Frontal cortex (tissue), 4 donors: ENCODE data around the gene DHRS12. TPM values are rescaled to one million over a fixed set of nuclear protein-coding genes. Genes with fewer than 3 reads are reported as not detected.

ENCODE experiments used
- DNase-seq, 2 donors: peaks; one replicate each; pipeline ENCODE4 v3.0.0; 2012; ENCODE audit warnings: low spot score in 2 of 2
- FAIRE-seq: peaks from 2 replicates; lab custom pipeline; 2012; peaks lifted over from hg19 to GRCh38; lab: Jason Lieb, UNC
- total RNA-seq: library from RNA; depleted of rRNA; stranded (reverse); fragments of >200 nt; gene quantifications from one replicate; pipeline ENCODE4 v1.2.3, GENCODE V29; 2014
- donor health status: control.
- donor health status: control.
- donor health status: control.

DHRS12 gene
- total RNA-seq, 1 donor from 2014 or later, result 7.3 TPM

DNA sequence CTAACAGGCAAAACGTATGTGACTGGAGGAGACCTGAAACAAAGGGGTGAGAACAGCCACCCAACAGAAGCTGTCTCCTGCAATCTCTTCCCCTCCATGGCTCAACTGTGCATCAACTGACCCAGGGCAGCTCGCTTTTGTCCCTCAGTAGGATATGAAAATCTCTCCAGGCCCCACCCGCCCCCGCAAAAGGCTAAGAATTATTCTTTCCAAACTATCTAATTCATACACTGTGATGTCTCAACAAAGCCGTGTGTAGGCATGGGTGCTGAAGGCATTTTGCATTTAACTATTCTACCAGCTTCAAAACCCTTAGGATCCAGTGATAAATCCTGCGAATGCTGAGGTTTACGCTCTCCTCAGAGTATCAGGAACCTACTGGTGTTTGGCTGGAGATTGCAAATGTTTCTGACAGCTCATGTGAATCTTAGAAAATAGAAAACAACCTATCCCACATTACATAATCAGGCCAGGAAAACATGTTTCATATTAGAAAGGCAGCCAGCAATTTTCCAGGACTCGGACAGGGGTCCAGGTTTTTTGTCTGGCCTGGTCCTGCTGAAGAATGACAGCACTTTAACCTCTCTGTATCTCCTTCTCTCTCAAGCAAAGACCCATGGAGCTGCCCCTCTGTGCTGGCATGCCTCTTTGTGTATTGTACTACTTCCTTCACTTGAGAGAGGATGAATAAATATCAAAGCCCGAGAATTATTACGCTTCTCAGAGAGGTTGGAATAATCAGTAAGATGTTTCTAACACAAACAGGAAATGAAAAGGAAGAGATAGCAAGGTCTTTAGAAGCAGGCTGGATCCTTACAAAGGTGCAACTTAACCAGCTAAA is 17.3 kb downstream of the DHRS12 start:
- FAIRE-seq (no peak), DNase-seq (no peak)

DNA sequence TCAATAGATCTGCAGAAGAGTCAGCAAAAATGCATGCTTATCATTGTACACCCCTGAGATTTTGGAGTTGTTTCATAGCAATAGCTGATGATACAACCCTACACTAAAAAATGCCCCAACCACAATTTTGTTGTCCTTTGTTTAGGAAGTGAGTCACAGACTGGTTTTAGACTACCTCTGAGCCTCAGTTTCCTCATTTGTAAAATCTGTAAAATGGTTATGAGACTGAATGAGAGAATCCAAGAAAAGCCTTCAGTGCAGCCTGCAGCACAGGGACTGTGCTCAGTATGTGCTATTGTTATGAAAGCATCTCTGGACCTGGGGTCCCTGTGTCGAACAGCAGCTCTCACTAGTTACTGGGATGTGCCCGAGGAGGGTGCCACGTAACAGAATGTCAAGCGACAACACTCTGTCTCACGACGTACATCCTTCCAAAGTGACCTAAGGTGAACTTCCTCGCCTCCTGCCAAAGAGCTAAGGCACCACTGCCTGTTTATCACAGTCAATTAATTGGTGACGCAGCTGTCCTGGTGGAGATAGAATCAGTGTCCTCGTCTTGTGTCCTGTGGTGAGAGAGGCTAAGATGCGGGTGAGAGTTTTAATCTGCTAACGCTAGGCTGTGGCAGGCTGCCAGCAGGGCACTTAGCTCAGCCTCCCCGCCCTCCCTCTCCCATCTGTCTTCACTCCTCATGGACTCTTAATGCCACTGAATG is 18.1 kb downstream of the DHRS12 start:
- FAIRE-seq (no peak), DNase-seq (peak in 1 of 2 donors; percentile 34)

DNA sequence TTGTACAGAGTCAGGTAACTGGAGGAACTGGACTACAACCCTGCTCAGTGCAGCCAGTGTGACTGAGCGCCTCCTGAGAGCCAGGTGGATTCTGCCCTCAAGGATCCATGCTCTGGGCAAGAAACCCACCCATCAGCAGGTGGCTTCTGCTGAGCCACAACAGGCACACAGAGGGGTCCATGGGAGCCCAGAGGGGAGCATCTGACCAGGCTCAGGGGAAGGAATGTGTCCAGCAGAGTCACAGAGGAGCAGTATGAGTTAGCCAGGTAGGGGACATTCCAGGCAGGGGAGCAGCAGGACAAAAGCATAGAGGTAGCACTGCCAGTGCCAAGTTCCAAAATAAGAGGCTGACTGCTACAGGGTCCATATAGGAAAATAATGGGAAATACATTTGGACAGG is 19.9 kb downstream of the DHRS12 start:
- DNase-seq (no peak), FAIRE-seq (no peak)

DNA sequence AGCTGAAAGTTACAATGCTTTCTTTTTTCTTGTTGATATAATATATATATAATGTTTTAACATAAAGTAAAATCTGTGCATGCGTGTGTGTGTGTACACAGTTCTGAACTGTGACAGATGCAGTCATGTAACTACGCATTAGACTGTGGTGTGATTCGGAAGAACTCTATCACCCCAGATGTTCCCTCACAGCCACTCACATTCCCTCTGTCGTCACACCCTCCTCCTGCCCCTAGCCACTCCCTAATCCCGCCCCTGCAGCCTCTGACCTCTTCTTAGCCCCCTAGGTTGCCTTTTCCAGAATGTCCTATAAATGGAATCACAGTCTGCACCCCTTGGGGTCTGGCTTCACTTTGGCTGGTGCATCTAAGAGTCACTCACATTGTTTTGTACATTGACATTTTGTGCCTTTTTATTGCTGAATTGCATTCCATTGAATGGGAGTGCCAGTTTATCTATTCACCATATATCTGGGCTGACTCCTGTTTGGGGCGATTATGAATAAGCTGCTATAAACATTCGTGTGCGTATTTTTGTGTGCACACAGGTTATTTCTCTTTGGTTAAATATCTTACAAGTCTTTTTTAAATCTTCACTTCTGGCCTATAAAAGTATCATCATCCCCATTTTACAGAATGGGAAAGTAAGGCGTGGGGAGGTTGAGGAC is 20.4 kb downstream of the DHRS12 start:
- FAIRE-seq, result no peak
- no peak for DNase-seq

DNA sequence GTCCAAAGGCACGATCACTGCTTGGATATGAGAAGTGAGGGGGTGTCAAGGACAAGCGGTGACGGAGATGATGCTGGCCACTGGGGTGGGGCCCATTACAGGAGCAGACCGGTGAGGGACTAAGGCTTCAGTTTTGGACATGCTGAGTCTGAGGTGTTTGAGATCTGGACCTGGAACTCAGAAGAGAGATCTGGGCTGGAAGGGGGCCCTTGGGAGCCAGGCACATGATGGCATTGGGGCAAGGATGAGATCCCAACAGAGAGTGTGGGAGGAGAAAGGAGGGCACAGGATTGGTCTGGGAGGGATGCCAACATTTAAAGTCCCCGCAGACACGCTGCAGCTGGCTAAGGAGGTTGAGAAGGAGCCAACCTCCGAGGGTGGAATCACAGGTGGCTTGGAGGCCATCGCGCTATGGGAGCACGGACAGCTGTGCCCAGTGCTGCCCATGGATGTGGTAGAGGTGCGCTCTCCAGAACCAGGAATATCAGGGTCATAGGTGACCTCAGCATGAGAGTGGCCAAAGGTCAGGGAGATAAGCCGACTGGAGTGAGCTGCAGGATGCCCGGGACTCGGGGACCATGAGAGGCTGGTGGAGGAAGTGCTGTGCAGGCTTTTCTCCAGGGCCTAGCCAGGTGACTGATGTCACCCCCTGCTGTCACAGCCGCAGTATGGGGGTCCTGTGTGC is 21.8 kb downstream of the DHRS12 start:
- DNase-seq, result no peak
- no peak for FAIRE-seq

DNA sequence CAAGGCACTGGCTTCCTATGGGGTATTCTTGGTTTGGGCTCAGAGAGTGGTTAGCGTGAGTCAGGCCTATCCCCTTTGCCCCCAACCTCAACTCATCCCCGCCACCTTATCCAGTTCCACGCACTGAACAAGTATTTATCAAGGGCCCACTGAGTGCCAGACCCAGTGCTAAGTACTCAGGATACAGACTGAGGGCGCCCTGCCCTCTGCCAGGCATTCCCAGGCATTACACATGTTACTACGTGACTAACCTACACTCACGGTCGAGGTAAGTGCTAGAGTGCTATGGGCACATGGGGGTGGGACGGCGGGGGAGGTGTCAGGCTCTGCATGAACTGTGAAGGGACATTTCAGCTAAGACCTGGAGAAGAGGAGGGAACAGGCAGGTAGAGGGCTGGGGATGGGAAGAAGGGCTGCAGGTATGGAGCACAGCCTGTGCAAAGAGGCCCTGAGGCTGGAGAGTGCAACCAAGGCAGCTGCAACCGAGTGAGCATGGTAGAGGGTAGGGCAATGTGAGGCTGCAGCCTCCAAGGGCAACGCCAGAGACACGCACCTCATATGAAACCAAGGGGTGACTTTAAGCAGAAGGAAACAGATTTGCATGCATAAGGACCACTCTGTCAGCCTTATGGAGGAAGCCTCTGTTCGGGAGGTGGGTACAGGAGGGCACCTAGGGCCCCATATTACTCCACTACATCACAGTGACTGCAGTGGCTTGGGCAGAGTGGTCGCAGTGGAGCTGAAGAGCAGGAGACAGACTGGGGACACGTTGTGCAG is 22.5 kb downstream of the DHRS12 start:
- FAIRE-seq, result no peak
- no peak for DNase-seq

DNA sequence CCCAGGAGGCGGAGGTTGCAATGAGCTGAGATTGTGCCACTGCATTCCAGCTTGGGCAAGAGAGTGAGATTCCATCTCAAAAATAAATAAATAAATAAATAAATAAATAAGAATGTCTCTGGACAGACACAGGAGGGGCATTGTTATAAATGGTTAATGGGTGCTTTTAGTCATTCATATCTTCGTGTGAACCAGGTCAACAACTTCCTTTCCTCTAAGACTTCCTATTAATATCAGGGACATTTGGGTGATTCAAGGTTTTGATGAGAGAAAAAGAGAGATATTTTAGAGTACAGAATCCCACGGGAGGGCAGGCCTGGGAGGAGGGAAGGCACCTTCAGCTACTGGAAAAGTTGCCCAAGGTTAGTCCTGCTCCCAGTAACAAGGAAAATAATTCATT is 23.9 kb downstream of the DHRS12 start:
- FAIRE-seq, result no peak
- DNase-seq, result no peak

DNA sequence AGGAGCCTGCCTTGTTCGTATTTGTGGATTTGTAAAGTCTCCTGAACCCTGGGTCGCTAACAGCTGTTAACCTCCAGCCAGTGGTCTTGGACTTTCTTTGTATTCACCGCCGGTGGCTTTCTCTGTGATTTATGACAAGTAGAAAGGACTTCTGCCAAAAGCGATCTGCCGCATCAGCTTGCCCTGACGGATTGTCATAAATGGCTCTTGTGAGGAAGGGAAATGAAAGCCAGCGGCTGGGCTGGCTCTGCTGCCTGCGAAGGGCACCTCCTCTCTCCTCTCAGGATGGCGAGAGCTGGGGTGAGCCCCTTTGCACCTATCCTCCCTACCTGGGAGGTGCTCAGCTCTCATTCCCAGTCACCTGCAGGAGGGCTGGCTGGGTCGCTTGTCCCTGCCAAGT is 25.6 kb downstream of the DHRS12 start:
- FAIRE-seq (no peak), DNase-seq (no peak)

DNA sequence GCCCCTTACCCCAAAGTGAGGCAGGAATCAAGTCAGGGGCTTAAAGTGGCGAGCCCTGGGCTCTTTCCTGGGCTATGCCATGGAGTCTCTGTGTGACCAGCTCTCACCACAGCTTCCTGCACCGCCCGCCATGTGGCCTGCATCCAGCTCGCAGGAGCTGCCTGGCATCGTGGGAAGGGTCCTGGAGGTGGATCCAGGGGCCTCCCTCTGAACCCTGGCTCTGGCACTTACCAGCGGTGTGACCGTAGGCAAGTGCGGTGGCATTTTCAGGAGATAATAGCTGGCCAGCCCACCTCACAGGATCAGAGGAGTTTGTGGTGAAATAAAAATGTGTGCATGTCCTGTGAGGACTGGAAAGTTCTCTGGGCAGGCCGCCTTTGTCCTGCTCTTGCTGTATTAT is 26.0 kb downstream of the DHRS12 start:
- FAIRE-seq, result no peak
- DNase-seq, result no peak

DNA sequence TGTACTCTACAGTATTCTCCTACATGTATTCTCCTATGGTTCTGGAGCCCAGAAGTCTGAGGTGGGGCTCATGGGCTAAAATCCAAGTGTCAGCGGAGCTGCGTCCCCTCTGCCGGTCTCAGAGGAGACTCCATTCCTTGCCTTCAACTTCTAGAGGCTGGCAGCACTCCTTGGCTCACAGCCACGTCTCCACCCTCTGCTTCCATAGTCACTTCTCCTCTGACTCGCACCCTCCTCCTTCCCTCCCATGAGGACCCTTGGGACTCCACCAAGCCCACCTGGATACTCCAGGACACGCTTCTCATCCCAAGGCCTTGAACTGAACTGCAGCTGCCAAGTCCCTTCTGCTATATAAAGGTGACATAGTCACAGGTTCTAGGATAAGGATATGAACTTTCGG is 27.8 kb downstream of the DHRS12 start:
- DNase-seq (no peak), FAIRE-seq (no peak)

DNA sequence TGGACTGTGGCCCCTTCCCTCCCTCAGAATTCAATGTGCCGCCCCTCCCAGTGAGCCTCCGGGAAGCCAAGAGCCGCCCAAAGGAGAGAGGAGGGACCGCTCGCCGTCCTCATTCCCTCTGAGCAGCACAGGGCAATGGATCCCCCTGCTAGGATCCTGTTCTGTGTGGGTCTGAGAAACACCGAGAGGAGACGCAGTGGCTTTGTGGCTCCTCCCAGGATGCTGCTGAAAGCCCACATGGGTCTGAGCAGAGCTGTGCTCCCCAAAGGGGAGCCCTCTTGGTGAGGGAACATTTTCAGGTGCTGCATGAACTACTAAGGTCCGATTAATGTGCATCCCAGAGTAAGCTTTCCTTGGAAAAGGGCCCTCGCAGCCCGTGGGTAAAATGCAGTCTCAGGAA is 30.4 kb downstream of the DHRS12 start:
- no peak for FAIRE-seq
- no peak for DNase-seq

DNA sequence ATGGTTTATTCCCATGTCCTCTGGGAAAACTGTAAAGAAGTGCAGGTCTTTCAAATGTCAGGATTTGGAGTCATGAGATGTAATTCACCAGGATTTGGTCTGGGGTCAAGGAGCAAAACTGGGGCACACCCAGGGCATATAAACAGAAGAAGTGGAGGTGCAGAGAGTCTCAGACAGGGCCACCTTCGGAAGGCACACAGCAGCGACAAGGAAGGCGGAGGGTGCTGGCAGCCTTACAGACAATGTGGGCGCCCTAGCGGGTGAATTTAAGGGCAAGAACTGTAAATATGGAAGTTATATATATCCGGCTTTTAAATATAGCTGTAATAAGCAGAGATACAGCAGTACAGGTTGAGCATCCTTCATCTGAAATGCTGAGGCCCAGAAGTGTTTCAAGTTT is 31.2 kb downstream of the DHRS12 start:
- FAIRE-seq (no peak), DNase-seq (no peak)

DNA sequence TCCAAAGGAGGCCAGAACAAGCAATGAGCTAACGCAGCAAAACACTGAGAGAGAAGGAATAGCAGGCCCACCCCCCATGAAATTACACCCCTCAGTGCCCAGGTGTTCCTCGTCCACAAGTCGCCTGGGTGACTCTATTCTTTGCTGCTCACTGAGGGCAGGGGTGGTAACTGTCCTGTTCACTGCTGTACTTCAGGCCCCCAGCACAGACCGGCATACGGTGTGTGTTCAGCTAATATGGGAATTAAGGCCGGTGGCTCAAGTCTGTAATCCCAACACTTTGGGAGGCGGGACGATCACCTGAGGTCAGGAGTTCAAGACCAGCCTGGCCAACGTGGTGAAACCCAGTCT is 31.9 kb downstream of the DHRS12 start:
- DNase-seq, result no peak
- FAIRE-seq, result no peak

DNA sequence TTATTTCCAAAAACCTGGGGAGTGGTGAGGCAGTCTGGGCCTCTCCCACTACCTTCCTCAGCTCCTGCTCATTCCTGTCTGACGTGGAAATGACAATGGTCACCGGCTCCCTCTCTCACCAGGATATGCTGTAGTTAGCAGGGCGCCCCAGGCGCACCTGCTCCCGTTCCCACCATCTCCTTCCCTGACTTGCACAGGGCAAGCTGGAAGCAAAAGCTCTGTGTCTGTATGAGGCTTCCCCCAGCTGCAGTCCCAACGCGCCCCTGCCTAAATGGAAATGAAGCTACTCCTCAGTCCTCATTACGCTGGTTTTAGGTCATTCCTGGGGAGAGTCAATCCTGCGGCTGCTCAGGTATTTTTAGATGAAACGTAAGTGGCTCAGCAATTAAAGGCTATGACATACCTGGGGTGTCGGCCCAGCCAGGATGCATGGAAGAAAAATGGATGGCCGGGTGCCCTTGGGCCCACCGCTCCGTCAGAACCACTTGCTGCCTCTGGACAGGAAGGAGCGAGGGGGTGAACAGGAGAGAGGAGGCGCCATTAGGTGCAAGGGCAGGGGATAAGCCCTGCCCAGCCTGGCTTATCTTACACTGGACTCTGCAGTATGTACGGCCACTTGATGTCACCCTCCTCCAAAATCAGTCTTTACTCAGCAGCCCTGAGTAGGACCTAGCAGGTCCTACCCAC is 32.4 kb downstream of the DHRS12 start:
- no peak for FAIRE-seq
- no peak for DNase-seq

DNA sequence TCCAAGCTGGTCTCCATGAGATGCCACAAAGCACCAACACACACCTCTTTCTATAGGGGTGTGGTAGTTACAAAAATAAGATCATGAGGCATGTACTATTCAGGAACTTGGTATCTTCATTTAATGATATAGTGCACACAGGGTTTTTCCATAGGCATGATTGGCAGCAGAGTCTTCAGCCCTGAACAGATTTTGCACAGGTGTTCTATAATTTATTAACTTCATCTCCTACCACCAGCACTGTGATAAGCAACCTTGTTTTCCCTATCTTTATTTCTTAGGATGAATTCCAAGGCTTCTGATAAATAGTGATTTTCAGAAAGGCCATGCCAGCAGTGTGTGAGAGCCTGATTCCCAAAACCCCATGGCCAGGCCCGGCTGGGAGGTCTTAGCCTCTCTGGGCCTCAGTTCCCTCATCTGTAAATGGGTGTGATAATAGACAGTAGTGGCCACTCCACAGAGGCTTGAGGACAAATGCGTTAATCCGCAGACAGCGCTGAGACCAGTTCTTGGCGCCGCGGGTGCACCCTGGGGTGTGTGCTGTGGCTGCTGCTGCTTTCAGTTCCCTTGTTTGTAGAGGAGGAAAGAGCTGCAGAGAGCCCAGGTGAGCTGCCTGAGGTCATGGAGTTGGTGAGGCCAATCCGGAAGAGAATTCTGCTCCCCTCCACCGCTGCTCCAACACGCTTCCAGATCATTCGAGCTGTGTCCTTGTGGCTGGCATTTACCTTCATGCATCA is 33.1 kb downstream of the DHRS12 start:
- FAIRE-seq (no peak), DNase-seq (no peak)

DNA sequence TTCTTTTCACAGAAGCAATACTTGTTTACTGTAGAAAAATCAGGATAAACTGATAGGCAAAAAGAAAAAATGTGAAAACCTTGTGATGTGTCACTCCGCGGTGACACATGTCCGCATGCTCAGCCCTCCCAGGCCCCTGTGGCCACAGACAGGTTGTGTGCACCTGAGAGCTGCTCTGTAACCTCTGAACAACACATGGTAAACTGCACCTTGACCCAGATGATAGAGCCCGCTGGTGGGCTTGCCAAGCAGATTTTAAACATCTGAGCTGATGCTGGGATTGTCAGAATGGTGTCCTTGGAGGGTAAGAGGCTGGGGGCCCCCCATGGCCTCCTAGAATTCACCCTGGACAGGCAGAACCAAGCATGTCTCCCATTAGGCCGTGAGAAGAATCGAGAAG is 33.8 kb downstream of the DHRS12 start:
- DNase-seq, result no peak
- no peak for FAIRE-seq

DNA sequence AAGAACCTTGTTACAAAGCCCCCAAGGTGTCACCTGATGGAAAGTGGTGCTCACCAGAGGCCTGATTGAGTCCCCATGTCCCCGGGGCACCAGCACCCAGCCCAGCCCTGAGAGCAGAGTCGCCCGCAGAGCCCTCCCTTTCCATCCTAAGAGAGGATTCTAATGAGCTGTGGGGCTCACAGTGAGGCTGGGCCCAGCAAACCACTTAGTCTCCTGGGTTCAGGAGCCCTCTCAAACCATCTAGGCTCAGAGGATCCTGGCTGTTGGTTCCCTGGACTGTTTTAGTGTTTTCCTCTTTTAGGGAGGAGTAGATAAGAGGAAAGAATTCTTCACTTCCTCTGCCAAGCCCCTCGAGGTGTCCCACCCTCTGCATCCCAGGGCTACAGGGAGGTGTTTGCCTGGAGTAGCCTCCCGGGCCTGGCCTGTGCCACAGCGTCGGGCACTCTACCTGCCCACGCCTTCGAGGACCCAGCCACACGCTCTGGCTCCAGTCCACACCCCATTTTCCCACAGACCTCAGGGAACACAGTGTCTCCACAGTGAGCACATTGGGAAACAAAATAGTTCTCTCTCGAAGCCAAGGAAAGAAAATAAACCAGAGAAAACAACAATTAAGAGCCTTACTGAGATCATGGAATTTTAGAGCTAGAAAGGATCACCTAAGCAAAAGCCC is 34.4 kb downstream of the DHRS12 start:
- no peak for FAIRE-seq

DNA sequence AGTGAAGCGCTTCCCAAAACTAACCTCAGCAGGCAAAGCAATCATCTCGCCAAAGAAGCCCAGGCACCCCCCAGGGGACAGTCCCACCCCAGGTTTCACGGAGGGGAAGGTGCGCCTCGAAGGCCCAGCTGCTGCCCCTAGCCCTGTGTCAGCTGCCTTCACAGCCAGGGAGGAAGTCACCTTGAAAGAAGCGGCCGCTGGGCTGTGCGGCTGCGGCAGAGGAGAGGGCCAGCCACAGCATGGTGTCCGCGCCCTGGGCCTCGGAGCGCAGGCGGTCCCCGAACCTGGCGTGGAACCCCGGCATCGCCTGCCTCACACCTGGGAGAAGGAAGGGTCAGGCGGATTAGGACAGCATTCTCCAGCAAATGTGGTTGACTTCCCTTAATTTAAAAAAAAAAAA is 35.0 kb downstream of the DHRS12 start:
- FAIRE-seq (no peak), DNase-seq (no peak)

More for the DNA sequence above, 34.4 kb downstream of the DHRS12 start:
- no peak for DNase-seq
